ENCODE data around the gene GJB1.
"Not testable (repeated sequence)": the region's sequence is repeated elsewhere in the genome, so short reads cannot be mapped to it uniquely, and the experiment has no call there.

The GJB1 gene

DNA sequence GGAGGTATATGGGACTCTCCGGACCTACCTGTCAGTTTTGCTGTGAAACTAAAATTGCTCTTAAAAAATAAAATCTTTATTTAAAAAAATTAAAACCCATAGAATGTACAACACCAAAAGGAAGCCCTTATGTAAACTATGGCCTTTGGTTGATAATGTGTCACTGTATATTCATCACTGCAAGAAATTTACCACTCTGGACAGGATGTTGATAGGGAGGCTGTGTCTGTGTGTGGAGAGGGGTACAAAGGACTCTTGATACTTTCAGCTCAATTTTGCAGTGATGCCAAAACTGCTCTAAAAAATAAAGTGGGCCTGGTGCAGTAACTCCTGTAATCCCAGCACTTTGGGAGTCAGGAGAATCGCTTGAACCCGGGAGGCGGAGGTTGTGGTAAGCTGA is 33.8 kb downstream of the GJB1 start:
- no peak for DNase-seq

DNA sequence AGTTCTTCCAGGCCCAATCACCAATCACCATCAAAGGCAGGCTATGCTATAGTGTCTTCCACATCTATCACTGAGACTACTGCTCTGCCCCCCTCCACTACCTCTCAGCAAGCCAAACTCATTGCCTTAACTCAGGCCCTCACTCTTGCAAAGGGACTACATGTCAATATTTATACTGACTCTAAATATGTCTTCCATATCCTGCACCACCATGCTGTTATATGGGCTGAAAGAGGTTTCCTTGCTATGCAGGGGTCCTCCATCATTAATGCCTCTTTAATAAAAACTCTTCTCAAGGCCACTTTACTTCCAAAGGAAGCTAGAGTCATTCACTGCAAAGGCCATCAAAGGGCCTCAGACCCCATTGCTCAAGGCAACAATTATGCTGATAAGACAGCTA is 45.6 kb downstream of the GJB1 start:
- DNase-seq = not testable (repeated sequence)

- DNase-seq = no peak
Measured at GRCh38 chrX:71269801-71270395, 46.9 kb downstream of the GJB1 start.

- DNase-seq = not testable (repeated sequence)
Measured at GRCh38 chrX:71272313-71272712, 49.3 kb downstream of the GJB1 start.

Measured in retina (tissue), 1 donor.